KMS-11 (cell line): ENCODE measurements around the gene PLOD3.

Experiments
- H2AFZ ChIP-seq: fragments of 200-600 bp; sonication (generic); 2 replicates; pipeline ENCODE4 v1.6.1; 2016; ENCODE audit warnings: antibody characterized with exemption, mixed run types, low read depth
- H3K27ac ChIP-seq: fragments of 200-600 bp; sonication (generic); 2 replicates; pipeline ENCODE4 v1.6.1; 2016; ENCODE audit warnings: mild to moderate bottlenecking, mixed run types
- H3K27me3 ChIP-seq: fragments of 200-600 bp; sonication (generic); 2 replicates; pipeline ENCODE4 v1.6.1; 2017; ENCODE audit warnings: mild to moderate bottlenecking, low read depth, mixed run types, moderate library complexity; ENCODE audit not compliant: insufficient read depth
- H3K36me3 ChIP-seq: fragments of 200-600 bp; sonication (generic); 2 replicates; pipeline ENCODE4 v1.6.1; 2017; ENCODE audit warnings: mild to moderate bottlenecking, mixed run types; ENCODE audit not compliant: insufficient read depth
- H3K4me1 ChIP-seq: fragments of 200-600 bp; sonication (generic); 2 replicates; pipeline ENCODE4 v1.6.1; 2016; ENCODE audit warnings: mild to moderate bottlenecking, low read depth, mixed run types; ENCODE audit not compliant: poor library complexity, severe bottlenecking
- H3K4me2 ChIP-seq: fragments of 200-600 bp; sonication (generic); 2 replicates; pipeline ENCODE4 v1.7.0; 2016; ENCODE audit warnings: mild to moderate bottlenecking, mixed run types
- H3K4me3 ChIP-seq: fragments of 200-600 bp; sonication (generic); IDR thresholded peaks from 2 replicates; pipeline ENCODE4 v1.6.1; 2017; ENCODE audit warnings: low read depth, low read length, mixed read lengths; ENCODE audit not compliant: insufficient read depth
- H3K79me2 ChIP-seq: fragments of 200-600 bp; sonication (generic); 2 replicates; pipeline ENCODE4 v1.6.1; 2016; ENCODE audit warnings: low read depth, mixed run types; ENCODE audit not compliant: insufficient read depth
- H3K9ac ChIP-seq: fragments of 200-600 bp; sonication (generic); 2 replicates; pipeline ENCODE4 v1.6.1; 2016; ENCODE audit warnings: mild to moderate bottlenecking, mixed run types
- H4K20me1 ChIP-seq: fragments of 200-600 bp; sonication (generic); 2 replicates; pipeline ENCODE4 v1.6.1; 2016; ENCODE audit warnings: mild to moderate bottlenecking, mixed run types; ENCODE audit not compliant: insufficient read depth
- TF ChIP-seq, protein P1 (sequence below): fragments of 200-600 bp; sonication (generic); conservative IDR thresholded peaks from 2 replicates; pipeline ENCODE4 v1.6.1; 2017; ENCODE audit warnings: low read depth, mild to moderate bottlenecking, antibody characterized with exemption, low read length, moderate library complexity, mixed read lengths

PLOD3 gene

DNA sequence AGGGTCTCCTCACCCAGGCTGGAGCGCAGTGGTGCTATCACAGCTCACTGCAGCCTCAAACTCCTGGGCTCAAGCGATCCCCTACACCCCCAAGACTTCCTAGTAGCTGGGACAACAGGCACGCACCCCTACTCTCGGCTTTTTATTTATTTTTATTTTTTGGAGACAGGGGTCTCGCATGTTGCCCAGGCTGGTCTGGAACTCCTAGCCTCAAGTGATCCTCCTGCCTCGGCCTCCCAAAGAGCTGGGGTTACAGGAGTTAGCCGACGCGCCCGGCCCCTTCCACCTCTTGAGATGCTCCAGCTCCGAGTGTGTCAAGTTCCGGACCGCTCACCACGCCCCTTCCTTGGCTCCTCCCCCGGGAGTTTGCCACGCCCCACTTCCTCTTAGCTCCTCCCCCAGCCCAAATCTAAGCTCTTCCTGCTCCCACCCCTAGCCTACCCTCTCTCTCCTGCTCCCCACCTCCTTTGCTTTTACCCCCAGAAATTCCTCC is 43.6 kb downstream of the PLOD3 start:
- no peak overlapping the region for H3K9ac ChIP-seq
- no peak overlapping the region for H2AFZ ChIP-seq
- H4K20me1 ChIP-seq: no peaks in the 10 kb centered on the region
- H3K4me2 ChIP-seq: no peak overlapping the region
- H3K79me2 ChIP-seq: no peaks in the 10 kb centered on the region
- H3K36me3 ChIP-seq: no peaks in the 10 kb centered on the region
- no peak overlapping the region for H3K4me3 ChIP-seq
- H3K4me1 ChIP-seq: peaks cover 7% of the 10 kb centered on the region
- TF ChIP-seq, protein P1, sequence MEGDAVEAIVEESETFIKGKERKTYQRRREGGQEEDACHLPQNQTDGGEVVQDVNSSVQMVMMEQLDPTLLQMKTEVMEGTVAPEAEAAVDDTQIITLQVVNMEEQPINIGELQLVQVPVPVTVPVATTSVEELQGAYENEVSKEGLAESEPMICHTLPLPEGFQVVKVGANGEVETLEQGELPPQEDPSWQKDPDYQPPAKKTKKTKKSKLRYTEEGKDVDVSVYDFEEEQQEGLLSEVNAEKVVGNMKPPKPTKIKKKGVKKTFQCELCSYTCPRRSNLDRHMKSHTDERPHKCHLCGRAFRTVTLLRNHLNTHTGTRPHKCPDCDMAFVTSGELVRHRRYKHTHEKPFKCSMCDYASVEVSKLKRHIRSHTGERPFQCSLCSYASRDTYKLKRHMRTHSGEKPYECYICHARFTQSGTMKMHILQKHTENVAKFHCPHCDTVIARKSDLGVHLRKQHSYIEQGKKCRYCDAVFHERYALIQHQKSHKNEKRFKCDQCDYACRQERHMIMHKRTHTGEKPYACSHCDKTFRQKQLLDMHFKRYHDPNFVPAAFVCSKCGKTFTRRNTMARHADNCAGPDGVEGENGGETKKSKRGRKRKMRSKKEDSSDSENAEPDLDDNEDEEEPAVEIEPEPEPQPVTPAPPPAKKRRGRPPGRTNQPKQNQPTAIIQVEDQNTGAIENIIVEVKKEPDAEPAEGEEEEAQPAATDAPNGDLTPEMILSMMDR: no peak
- no peak overlapping the region for H3K27ac ChIP-seq
- H3K27me3 ChIP-seq: peaks cover 98% of the 10 kb centered on the region

- no peaks in the 10 kb centered on the region for H4K20me1 ChIP-seq
- H3K27me3 ChIP-seq: peaks cover 99% of the 10 kb centered on the region
- H3K9ac ChIP-seq: no peak overlapping the region
- H3K4me1 ChIP-seq: peaks cover 7% of the 10 kb centered on the region
- H2AFZ ChIP-seq: no peak overlapping the region
- H3K4me3 ChIP-seq: no peak overlapping the region
- no peak overlapping the region for H3K27ac ChIP-seq
- H3K36me3 ChIP-seq: no peaks in the 10 kb centered on the region
- H3K79me2 ChIP-seq: no peaks in the 10 kb centered on the region
- TF ChIP-seq, protein P1: no peak
- no peak overlapping the region for H3K4me2 ChIP-seq
These were observed 44.3 kb downstream of the PLOD3 start for GRCh38 chr7:101172854-101173751.

GRCh38 chr7:101172005-101172853 is 45.2 kb downstream of the PLOD3 start:
- H3K9ac ChIP-seq: no peak overlapping the region
- H3K4me1 ChIP-seq: peaks cover 7% of the 10 kb centered on the region
- H3K79me2 ChIP-seq: no peaks in the 10 kb centered on the region
- TF ChIP-seq, protein P1: no peak
- H3K36me3 ChIP-seq: no peaks in the 10 kb centered on the region
- H2AFZ ChIP-seq: no peak overlapping the region
- no peaks in the 10 kb centered on the region for H4K20me1 ChIP-seq
- no peak overlapping the region for H3K4me2 ChIP-seq
- no peak overlapping the region for H3K27ac ChIP-seq
- H3K4me3 ChIP-seq: no peak overlapping the region
- peaks cover 99% of the 10 kb centered on the region for H3K27me3 ChIP-seq

- Histone ChIP-seq H3K4me2 (no peak overlapping the region), H3K27ac (no peak overlapping the region)
These were observed 45.9 kb downstream of the PLOD3 start for GRCh38 chr7:101171442-101171837.

More at GRCh38 chr7:101171442-101171837, 45.9 kb downstream of the PLOD3 start:
- Histone ChIP-seq H3K36me3 (no peaks in the 10 kb centered on the region), H3K79me2 (no peaks in the 10 kb centered on the region), H3K4me3 (no peak overlapping the region), H4K20me1 (no peaks in the 10 kb centered on the region), H2AFZ (no peak overlapping the region), H3K4me1 (peaks cover 7% of the 10 kb centered on the region), H3K9ac (no peak overlapping the region), H3K27me3 (peaks cover 96% of the 10 kb centered on the region)
- TF ChIP-seq, protein P1: no peak
